ENCODE results near the gene ATP5PD.
"Not testable (repeated sequence)": the region's sequence is repeated elsewhere in the genome, so short reads cannot be mapped to it uniquely, and the experiment has no call there.

Gene ATP5PD

DNA sequence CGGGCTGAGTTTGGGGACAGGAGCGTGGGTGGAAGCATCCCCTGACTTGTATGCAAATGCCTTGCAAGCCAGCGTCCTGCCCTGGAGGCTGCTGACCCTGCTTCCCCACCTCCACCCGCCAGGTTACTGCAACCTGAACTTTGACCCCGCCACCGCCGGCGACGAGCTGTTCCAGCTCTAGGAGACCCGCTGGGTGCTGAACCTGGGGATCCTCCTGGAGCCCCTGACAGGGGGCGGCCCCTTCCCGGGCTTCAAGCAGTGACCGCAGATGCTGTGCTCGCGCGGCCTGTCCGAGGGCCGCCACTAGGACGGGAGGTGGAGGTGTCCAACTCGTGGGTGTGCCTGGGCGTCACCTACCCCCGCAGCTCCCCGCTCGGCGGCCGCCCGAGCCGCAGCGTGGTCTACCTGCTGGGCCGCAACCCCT is 30.3 kb upstream of the ATP5PD start:
- DNase-seq, result no peak

GRCh38 chr17:75075597-75076336 is 29.0 kb upstream of the ATP5PD start:
- no peak for DNase-seq

- no peak for DNase-seq
Observed at GRCh38 chr17:75074532-75074931, 27.8 kb upstream of the ATP5PD start.

DNA sequence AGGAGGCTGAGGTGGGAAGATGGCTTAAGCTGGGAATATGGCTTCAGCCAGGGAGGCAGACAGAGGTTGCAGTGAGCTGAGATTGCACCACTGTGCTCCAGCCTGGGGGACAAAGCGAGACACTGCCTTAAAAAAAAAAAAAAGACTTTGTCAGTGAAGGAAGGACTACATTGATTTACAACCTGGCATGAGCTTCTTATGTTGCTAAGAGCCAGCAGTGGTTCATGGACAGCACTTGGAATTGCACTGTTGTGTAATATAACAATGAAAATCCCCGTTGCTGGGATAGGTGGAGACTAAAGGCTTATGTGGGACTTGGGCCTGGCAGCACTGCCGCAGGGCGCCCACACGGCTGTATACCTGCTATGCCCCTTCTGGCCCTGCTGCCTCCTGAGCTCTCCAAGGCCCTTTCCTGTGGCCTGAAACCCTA is 26.9 kb upstream of the ATP5PD start:
- no peak for DNase-seq

- not testable (repeated sequence) for DNase-seq
Observed at GRCh38 chr17:75072909-75073308, 26.1 kb upstream of the ATP5PD start.

DNA sequence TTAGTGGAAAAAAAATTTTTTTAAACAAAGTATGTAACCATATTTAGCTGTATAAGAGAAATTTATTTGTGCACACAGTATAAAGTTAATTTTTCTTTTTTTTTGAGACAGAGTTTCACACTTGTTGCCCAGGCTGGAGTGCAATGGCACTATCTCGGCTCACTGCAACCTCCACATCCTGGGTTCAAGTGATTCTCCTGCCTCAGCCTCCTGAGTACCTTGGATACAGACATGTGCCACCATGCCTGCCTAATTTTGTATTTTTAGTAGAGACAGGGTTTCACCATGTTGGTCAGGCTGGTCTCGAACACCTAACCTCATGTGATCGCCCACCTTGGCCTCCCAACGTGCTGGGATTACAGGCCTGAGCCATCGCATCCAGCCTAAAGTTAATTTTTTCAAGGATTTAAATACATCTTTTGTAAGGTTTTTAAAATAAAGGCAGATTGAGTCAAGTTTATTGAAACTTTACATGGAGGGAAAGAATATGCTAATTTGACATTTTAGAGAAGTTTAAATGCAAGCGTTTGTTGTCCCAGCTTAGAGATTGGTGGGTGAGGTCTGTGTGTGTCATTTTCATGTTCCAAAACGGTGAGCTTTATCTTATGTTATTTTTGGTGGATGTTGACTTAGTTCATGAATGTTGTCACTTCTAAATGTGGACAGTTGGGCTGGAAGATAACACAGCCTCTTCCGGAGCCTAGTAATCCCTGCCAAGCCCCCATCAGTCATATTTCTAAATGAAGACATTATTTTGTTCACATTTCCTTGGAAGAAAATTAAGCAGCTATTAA is 24.9 kb upstream of the ATP5PD start:
- not testable (repeated sequence) for DNase-seq

GRCh38 chr17:75069783-75070182 is 23.0 kb upstream of the ATP5PD start:
- DNase-seq, result no peak

GRCh38 chr17:75068750-75069149 is 22.0 kb upstream of the ATP5PD start:
- DNase-seq, result no peak

GRCh38 chr17:75067856-75068255 is 21.1 kb upstream of the ATP5PD start:
- DNase-seq, result peak; percentile 45

DNA sequence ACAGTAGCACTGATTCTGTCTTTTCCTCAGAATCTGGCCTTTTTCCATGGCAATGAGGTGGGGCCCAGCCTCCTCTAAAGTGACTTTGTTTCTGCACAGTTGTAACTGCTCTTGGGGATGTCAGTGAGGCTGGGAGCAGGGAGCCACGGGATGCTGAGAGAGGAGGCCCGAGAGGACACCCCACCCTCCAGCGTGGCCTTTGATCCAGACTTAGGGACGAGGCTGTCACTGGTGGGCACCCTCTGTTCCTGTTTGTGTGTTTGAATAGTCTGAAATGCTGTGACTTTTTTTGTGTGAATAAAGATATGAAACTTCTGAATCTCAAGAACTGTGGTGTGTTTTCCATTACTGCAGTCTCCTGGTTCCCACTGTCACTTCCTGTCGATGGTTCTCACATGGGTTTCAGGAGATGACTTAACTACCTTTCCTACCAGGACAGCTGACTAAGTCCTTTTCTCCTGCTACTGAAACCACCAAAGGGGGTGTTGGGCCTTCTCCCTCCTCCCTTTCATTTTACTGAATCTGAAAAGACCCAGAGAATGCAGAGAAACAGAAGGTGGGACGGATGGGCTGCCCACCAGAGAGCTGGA is 18.9 kb upstream of the ATP5PD start:
- DNase-seq, result no peak

DNA sequence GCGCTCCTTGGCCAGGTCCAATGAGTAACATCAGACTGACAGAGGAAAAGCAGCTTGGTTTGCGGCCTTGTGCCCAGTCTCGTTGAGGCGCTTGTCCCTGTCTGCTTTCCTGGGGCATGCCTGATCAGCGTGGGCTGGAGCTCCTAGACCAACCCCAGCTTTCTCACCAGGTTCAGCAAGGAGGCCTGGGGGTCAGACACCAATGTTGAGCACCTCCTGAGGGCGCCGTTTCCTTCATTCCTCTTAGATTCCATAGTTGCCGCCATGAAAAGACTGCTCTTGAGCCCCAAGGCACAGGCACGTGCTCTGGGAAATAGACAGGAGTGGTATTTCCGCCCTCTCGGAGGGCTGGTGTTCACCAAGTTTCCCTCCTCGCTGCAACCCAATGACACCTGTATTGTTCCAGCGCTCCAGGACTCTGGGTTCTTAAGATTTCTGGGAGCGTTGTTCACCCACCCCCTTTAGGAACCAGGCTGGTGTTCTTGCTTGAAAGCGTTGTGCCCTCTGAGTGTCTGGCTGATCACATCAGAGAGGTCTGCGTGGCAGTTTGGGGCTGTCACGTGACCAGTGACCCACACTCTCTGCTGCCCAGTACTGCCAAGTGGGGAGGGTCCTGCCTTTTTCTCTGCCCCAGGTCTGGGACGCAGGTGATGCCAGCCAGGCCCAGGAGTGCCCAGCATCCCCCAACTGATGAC is 18.2 kb upstream of the ATP5PD start:
- DNase-seq, result no peak

- no peak for DNase-seq
Observed at GRCh38 chr17:75064460-75064859, 17.7 kb upstream of the ATP5PD start.

DNA sequence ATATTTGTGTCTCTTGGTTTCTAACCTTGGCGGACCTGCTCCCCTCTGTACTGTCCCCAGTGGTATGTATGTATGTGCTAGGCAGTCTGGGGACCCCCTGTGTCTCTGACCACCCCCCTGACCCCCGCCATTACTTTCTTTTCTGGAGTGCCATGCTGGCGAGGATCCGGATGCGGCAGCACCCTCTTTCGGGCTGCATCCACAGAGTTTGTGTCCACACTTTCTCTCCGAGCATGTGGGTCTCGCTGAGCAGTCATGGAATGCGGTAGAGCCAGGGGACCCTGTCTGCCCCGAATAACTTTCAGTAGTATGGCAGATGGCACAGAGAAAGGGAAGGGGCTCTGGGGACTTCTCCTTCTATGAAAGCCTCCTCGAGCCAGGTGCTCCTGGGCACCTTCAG is 17.3 kb upstream of the ATP5PD start:
- no peak for DNase-seq

DNA sequence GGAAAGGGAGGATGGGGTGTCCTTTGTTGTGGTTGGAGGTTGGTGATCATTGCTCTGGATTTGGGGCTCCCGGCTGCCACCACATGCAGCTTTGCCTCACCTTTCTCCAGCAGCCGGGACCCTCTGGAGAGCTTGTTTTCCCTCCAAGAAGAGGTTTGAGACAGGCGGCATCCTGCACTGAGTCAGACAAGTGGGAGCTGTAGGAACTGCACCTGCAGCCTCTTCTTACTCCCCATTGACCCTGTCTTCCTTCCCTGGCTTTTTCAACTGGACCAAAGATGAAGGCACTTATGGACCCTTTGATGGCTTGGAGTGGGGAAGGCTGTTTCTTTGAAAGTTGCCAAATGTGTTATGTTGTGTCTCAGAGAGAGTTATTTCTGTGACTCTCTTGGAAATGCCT is 16.9 kb upstream of the ATP5PD start:
- DNase-seq, result no peak

DNA sequence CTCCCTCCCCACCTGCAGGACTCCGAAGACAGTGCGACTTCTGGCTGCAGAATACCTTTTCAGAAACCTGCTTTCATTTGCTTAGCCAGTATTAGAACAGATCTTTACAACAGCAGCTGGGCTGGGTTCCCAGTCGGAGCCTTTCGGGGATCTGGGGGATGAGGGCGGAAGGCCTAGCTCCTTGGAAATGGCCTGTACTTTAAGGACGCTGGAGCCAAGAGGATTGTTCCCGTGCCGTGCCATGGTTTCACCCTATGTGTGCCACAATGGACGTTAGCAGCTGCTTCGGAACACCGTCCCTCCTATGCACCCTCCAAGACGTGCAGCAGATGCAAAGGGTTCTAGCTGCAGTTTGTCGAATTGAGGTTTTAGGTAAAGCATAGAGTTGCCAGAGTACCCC is 16.4 kb upstream of the ATP5PD start:
- DNase-seq, result no peak

DNA sequence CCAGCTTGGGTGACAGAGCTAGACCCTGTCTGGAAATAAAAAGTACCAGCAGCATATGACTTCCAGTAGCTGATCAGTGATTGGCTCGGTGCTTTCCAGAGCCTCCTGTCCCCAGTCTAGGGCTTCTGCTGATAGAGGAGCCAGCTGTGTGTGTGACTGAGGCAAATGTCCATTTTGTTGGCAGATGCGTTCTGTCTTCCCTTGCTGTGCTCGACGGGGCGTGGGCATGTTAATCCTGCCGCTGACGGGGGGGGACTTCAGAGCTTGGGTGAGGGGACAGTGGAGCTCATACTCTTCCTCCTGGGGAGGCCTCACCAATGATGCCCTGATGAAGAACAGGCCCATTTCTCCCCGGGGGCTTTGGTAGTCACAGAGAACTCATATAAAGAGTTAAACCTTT is 14.8 kb upstream of the ATP5PD start:
- no peak for DNase-seq

DNA sequence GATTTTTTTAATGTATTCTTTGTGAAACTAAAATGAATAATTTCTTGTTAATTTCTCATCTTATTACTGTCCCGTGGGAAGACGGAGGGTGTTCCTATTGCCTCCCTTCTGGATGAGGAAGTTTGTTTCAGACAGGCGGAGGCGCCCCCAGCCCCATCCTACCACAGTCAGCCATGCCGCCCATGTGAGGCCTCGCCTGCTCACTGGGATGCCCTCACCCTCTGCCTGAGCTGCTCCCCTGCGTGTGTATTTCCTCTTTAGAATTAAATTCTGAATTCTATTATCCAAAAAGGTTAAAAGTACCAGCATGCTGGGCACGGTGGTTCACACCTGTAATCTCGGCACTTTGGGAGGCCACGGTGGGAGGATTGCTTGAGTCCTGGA is 14.3 kb upstream of the ATP5PD start:
- no peak for DNase-seq

DNA sequence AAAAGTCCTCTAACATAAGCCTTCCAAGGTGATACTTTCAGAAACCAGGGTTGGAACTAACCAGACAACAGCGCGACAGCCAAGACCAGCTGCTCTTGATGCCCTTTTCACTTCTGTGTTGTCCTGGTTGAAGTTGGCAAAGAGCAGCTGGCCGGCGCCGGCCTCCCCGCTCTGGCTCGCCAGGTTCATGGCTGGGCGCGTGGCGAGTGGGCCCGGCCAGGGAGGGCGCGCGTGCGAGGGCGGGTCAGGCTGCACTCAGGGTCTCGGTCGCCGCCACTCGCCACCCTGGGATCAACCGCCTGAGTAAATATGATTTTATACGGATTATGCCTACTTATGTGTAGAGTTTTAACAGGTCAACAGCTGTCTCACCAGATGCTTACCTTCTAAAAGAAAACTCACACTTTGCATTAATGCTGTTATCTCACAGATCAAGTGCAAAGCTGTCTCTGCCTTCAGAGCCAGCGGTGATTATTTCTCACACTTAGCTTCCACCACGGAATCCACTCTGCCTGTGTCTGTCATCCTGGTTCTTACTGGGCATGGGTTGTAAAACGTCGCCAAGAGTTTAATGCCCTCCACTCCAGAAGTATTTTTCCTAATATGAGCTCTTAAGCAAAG is 13.8 kb upstream of the ATP5PD start:
- no peak for DNase-seq

DNA sequence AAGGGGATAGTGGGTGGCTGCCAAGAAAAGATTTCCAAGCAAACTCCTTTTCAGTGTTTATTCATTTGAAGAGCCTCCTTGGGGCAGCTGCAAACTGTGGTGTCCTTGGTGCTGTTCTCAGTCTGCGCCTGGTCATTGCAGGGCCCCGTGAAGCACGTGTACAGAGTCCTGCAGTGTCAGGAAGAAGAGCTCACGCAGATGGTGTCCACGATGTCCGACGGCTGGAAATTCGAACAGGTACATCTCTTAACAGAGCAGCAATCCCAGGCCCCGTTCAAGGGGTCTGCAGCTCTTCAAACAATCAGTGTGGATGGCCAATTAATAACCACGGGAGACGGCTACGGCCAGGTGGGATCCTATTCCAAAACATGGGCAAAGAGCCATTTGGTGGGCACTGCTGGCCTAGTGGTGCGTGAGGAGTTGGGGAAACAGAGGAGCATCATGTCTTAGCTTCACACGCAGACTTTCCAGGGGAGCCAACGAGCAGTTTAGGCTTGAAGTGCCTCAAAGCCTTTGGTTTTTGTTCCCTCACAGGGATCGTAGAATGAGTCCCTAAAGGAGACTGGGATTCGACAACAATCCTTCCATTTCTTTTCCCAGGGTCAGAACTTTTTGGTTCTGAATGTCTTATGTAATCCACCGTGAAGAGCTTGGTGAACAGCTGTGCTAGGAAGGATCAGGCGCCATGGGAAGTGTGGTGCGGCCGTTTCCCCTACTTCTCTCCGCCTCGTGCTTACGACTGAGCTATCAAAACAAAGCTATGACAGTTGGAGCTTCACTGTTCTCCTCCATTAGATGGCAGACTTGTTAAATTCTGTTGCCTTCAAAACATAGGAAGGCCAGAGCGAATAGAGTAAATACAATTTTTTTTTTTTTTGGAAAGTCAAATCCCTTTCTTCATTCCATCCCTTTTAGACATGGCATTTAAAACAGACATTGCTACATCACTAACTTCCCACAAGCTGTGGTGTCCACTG is 12.9 kb upstream of the ATP5PD start:
- DNase-seq, result peak; percentile 26

GRCh38 chr17:75051941-75052340 is 5.2 kb upstream of the ATP5PD start:
- no peak for DNase-seq

- DNase-seq, result no peak
Observed at GRCh38 chr17:75049706-75050105, 2.9 kb upstream of the ATP5PD start.

DNA sequence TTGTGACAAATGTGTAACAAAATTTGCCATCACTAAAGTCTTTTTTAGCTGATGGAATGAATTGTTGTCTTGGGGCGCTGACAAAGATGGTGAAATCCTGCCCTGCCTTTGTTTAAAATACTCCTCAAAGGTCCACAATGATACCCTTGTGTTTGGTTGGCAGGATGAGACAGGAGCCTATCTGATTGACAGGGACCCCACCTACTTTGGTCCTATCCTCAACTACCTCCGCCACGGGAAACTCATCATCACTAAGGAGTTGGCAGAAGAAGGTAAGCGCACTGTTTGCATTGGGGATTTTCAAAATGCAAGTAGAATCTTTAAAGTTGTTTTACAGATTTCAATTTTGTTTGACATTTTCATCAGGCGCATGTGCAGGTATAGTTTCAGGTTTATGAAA is 2.3 kb upstream of the ATP5PD start:
- no peak for DNase-seq

All from GDM1 (cell line).